Activated CD4-positive, alpha-beta T cell treated with anti-CD3 and anti-CD28 coated beads, Interleukin-2, amount 50 U/mL, for 4 hours (primary cell): ENCODE measurements around the gene SCFD2.
"Not testable (repeated sequence)": the region's sequence is repeated elsewhere in the genome, so short reads cannot be mapped to it uniquely, and the experiment has no call there.

Source experiments
- DNase-seq, 2 experiments: peaks; one replicate each; pipeline ENCODE4 v3.0.0-alpha.2; 2020

The SCFD2 gene

GRCh38 chr4:53185869-53186585 is 179.8 kb downstream of the SCFD2 start:
- DNase-seq = no peak

GRCh38 chr4:53183754-53184153 is 182.1 kb downstream of the SCFD2 start:
- DNase-seq = no peak

GRCh38 chr4:53177751-53178150 is 188.1 kb downstream of the SCFD2 start:
- not testable (repeated sequence) for DNase-seq

- no peak for DNase-seq
Observed at GRCh38 chr4:53175640-53176039, 190.2 kb downstream of the SCFD2 start.

- no peak for DNase-seq
Observed at GRCh38 chr4:53174823-53175222, 191.0 kb downstream of the SCFD2 start.

GRCh38 chr4:53173576-53173975 is 192.3 kb downstream of the SCFD2 start:
- DNase-seq = no peak

- DNase-seq = no peak
Observed at GRCh38 chr4:53171797-53172196, 194.1 kb downstream of the SCFD2 start.

- DNase-seq = no peak
Observed at GRCh38 chr4:53169695-53170617, 195.9 kb downstream of the SCFD2 start.

GRCh38 chr4:53168228-53168627 is 197.6 kb downstream of the SCFD2 start:
- DNase-seq = no peak

- DNase-seq = no peak
Observed at GRCh38 chr4:53162969-53163368, 202.9 kb downstream of the SCFD2 start.

GRCh38 chr4:53161787-53162433 is 204.0 kb downstream of the SCFD2 start:
- no peak for DNase-seq

- no peak for DNase-seq
Observed at GRCh38 chr4:53161051-53161786, 204.6 kb downstream of the SCFD2 start.

GRCh38 chr4:53156896-53157295 is 209.0 kb downstream of the SCFD2 start:
- no peak for DNase-seq

GRCh38 chr4:53152467-53152866 is 213.4 kb downstream of the SCFD2 start:
- no peak for DNase-seq

GRCh38 chr4:53151489-53151788 is 214.4 kb downstream of the SCFD2 start:
- DNase-seq = no peak

- DNase-seq = no peak
Observed at GRCh38 chr4:53150631-53151488, 215.0 kb downstream of the SCFD2 start.

- no peak for DNase-seq
Observed at GRCh38 chr4:53147711-53148110, 218.2 kb downstream of the SCFD2 start.

GRCh38 chr4:53147197-53147596 is 218.7 kb downstream of the SCFD2 start:
- no peak for DNase-seq

GRCh38 chr4:53141308-53141707 is 224.6 kb downstream of the SCFD2 start:
- no peak for DNase-seq

GRCh38 chr4:53139256-53139655 is 226.6 kb downstream of the SCFD2 start:
- DNase-seq = not testable (repeated sequence)

- no peak for DNase-seq
Observed at GRCh38 chr4:53137468-53137867, 228.4 kb downstream of the SCFD2 start.

- DNase-seq = no peak
Observed at GRCh38 chr4:53136954-53137353, 228.9 kb downstream of the SCFD2 start.
